Colonic mucosa (tissue), 4 donors: ENCODE data around the gene STAT5A. TPM values are rescaled to one million over a fixed set of nuclear protein-coding genes. Genes with fewer than 3 reads are reported as not detected.

Experiments used
- DNase-seq: peaks from one replicate; pipeline ENCODE4 v3.0.0-alpha.2; 2020
- H3K27ac ChIP-seq: fragments of 200-600 bp; one replicate; pipeline ENCODE4 v1.8.0; 2021
- H3K27me3 ChIP-seq: fragments of 200-600 bp; one replicate; pipeline ENCODE4 v1.8.0; 2021
- H3K36me3 ChIP-seq: fragments of 200-600 bp; one replicate; pipeline ENCODE4 v1.8.0; 2021
- H3K4me1 ChIP-seq: fragments of 200-600 bp; one replicate; pipeline ENCODE4 v1.8.0; 2021; ENCODE audit warnings: mild to moderate bottlenecking
- H3K4me3 ChIP-seq: fragments of 200-600 bp; one replicate; pipeline ENCODE4 v1.8.0; 2021
- H3K9ac ChIP-seq, 2 donors: one replicate each; pipeline ENCODE4 v1.7.0; 2013; ENCODE audit warnings: control low read depth in 2 of 2, low read depth in 2 of 2, low read length in 2 of 2
- H3K9me3 ChIP-seq: fragments of 200-600 bp; one replicate; pipeline ENCODE4 v1.8.0; 2021
- intact Hi-C: fragments of 100-400 bp; cut with DNase I; formaldehyde crosslinking; loops from one replicate; pipeline ENCODE4 v1.14.1; 2022
- total RNA-seq, 2 donors: library from RNA; stranded (reverse); fragmentation: NEBNext Ultra II Directional in 1 of 2; extraction: Animal tissue kit (Norgen Biotek cat#: 25700) in 1 of 2; gene quantifications; one replicate each; pipeline ENCODE4 v1.2.1, GENCODE V29; 2021
- TF ChIP-seq, protein P1 (sequence below): fragments of 200-600 bp; IDR thresholded peaks from one replicate; pipeline ENCODE4 v1.8.0; 2022; ENCODE audit warnings: antibody characterized with exemption, mild to moderate bottlenecking
- donor health status: healthy.
- donor health status: DM: no; HTN: no; CAD: no.
- donor health status: DM: no; HTN: no; CAD: no.

Gene STAT5A
- total RNA-seq, 2 donors from 2014 or later: 22.0 to 22.4 TPM

DNA sequence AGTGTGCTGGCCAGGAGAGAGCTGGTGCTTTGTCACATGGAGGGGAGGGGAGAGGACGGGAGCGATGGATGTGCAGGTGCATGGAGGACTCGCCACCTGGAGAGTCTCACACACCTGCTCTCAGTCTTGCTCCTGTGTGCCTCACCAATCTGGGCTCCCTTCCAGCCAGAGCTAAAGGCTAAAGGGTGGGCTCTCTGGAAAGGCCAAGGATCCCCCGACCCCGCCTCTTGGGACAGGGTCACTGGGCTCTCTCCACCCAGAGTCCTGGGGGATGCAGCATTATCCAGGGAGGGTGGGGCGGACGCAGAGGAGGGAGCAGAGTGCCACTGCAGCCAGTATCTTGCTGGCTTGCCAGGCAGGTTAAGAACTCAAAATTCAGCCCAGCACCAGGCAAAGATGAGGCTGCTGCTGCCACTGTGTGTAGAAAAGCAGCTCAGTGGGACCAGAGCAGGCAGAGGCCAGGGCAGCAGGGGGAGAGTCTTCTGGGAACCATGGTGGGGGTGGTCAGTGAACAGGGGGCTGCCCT is 6.7 kb upstream of the STAT5A start:
- Histone ChIP-seq H3K9me3 (no peaks in the 10 kb centered on the region), H3K4me1 (no peaks in the 10 kb centered on the region), H3K36me3 (no peaks in the 10 kb centered on the region), H3K27ac (no peak overlapping the region), H3K9ac (no peak overlapping the region), H3K27me3 (no peaks in the 10 kb centered on the region), H3K4me3 (no peak overlapping the region)
- TF ChIP-seq, protein P1, sequence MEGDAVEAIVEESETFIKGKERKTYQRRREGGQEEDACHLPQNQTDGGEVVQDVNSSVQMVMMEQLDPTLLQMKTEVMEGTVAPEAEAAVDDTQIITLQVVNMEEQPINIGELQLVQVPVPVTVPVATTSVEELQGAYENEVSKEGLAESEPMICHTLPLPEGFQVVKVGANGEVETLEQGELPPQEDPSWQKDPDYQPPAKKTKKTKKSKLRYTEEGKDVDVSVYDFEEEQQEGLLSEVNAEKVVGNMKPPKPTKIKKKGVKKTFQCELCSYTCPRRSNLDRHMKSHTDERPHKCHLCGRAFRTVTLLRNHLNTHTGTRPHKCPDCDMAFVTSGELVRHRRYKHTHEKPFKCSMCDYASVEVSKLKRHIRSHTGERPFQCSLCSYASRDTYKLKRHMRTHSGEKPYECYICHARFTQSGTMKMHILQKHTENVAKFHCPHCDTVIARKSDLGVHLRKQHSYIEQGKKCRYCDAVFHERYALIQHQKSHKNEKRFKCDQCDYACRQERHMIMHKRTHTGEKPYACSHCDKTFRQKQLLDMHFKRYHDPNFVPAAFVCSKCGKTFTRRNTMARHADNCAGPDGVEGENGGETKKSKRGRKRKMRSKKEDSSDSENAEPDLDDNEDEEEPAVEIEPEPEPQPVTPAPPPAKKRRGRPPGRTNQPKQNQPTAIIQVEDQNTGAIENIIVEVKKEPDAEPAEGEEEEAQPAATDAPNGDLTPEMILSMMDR: no peak
- intact Hi-C loops: no loop called here
- no peak for DNase-seq

DNA sequence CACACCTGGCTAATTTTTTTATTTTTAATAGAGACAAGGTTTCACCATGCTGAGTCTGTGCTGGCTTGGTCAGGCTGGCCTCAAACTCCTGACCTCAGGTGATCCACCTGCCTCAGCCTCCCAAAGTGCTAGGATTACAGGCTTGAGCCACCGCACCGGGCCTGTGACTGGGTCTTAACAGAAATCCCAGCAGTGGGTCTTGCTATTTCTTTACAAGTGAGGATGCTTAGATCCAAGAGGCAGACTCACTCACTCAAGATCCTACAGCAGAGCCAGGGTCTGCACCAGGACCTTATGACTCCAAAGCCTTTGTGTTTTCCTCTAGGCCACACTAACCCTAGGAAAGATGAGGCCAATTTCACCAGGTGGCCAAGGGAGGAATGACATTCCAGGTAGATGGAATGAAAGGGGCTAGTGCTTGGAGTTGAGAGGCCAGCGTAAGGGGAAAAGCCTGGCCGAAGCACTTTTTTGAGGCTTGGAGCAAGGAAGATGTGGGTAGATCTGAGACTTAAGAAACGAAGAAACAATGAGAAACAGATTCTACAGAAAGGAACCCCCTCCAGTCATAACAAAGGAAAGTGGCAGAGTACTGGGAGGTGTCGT is 5.7 kb upstream of the STAT5A start:
- H3K36me3 ChIP-seq: no peaks in the 10 kb centered on the region
- H3K9me3 ChIP-seq: no peaks in the 10 kb centered on the region
- no peak overlapping the region for H3K9ac ChIP-seq
- no peak overlapping the region for H3K4me3 ChIP-seq
- H3K27ac ChIP-seq: no peak overlapping the region
- intact Hi-C loops: no loop called here
- no peaks in the 10 kb centered on the region for H3K27me3 ChIP-seq
- DNase-seq: no peak
- H3K4me1 ChIP-seq: peaks cover 6% of the 10 kb centered on the region
- TF ChIP-seq, protein P1: no peak

DNA sequence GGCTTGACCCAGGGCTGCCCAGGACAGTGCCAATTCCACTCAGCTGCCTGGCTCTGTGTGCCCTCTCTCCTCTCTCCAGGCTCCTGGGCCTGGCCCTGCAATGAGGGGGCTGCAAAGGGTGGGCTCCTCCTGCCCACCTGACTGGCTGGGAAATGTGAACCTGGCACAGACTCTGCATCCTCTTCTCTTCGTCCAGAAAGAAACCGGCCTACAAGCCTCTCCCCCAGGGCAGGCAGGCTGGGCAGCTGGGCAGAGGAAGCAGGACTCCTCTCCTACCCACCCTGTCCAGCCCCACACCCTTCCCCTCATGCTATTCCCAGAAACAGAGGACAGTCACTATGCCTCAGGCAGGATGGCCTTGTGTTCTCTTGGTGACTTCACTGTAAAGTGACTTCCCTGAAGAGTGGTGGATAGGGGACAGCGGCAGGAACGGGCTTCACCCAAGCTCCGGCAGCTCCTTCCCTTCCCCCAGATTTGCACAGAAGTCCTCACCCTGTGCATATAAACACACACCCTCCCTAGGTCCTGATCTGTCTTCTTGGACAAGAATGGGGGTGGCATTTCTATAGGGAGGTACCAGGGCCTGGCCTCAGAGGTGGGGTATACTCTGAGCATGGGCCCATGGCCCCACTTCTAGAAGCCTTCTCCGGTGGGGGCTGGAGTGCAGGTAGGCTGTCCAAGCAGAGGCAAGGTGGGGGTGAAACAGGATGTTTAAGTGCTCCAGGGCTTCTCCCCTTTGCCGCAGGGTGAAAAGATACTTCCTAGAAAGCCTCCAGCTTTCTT is 4.9 kb upstream of the STAT5A start:
- H3K27ac ChIP-seq: no peak overlapping the region
- no peaks in the 10 kb centered on the region for H3K27me3 ChIP-seq
- intact Hi-C loops: no loop called here
- TF ChIP-seq, protein P1: no peak
- H3K9ac ChIP-seq: no peak overlapping the region
- H3K9me3 ChIP-seq: no peaks in the 10 kb centered on the region
- peaks cover 7% of the 10 kb centered on the region for H3K4me1 ChIP-seq
- H3K4me3 ChIP-seq: no peak overlapping the region
- H3K36me3 ChIP-seq: no peaks in the 10 kb centered on the region
- no peak for DNase-seq

DNA sequence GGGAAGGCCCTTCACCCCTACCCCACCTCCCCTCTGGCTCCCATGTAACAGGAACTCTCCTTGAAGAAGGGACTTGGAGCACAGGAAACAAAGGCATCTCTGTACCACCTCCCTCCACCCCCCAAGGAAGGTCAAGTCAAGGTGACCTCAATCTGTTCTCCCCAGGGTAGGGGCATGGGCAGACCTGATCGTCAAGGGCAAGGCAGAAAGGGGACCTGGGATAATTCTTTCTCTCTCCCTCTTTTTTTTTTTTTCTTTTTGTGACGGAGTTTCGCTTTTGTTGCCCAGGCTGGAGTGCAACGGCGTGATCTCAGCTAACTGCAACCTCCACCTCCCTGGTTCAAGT is 4.3 kb upstream of the STAT5A start:
- Histone ChIP-seq H3K4me1 (peaks cover 7% of the 10 kb centered on the region), H3K9me3 (no peaks in the 10 kb centered on the region), H3K27ac (no peak overlapping the region), H3K27me3 (no peaks in the 10 kb centered on the region), H3K9ac (no peak overlapping the region), H3K36me3 (no peaks in the 10 kb centered on the region), H3K4me3 (no peak overlapping the region)
- intact Hi-C loops: no loop called here
- TF ChIP-seq, protein P1: no peak
- no peak for DNase-seq

DNA sequence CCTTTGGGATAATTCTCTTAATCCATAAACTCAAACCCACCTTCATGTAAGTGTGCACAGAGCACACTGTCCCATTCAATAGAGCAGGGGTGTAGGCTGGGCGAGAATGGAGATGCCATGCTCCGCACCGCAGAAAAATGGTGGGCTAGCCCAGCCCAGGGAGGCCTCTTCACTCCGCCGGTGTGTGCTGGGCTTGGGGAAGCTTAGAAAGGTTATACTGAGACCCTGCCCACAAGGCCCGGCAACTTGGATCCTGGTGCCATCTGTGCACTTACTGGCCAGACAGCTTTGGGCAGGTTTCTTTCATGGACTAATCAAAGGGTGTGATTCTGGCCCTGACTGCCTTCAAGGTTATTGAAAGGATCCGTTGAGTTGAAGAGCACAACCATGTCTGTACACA is 3.7 kb upstream of the STAT5A start:
- Histone ChIP-seq H3K4me3 (no peak overlapping the region), H3K9me3 (no peaks in the 10 kb centered on the region), H3K36me3 (no peaks in the 10 kb centered on the region), H3K27ac (no peak overlapping the region), H3K9ac (no peak overlapping the region), H3K4me1 (peaks cover 7% of the 10 kb centered on the region), H3K27me3 (no peaks in the 10 kb centered on the region)
- DNase-seq: no peak
- TF ChIP-seq, protein P1: no peak
- intact Hi-C loops: no loop called here
